ENCODE measurements around the gene PRM3. TPM values are rescaled to one million over a fixed set of nuclear protein-coding genes. Genes with fewer than 3 reads are reported as not detected.
"Not testable (repeated sequence)": the region's sequence is repeated elsewhere in the genome, so short reads cannot be mapped to it uniquely, and the experiment has no call there.

PRM3 gene
- total RNA-seq, 1 donor from 2014 or later = not detected

DNA sequence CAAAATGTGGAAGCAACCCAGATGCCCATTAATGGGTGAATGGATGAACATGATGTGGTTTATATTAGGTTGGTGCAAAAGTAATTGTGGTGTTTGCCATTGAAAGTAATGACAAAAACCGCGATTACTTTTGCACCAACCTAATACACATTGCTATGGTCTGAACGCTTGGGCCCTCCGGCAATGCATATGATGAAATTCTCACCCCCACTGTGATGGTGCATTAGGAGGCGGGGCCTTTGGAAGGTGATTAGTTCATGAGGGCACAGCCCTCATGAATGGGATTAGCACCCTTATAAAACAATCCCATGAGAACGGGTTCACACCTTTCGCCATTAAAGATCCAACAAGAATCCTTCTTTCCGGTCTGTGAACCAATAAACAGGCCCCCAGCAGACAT lies 33.0 kb upstream of the PRM3 start:
- DNase-seq (ENCODE audit: low read depth, low spot score) = no peak

DNA sequence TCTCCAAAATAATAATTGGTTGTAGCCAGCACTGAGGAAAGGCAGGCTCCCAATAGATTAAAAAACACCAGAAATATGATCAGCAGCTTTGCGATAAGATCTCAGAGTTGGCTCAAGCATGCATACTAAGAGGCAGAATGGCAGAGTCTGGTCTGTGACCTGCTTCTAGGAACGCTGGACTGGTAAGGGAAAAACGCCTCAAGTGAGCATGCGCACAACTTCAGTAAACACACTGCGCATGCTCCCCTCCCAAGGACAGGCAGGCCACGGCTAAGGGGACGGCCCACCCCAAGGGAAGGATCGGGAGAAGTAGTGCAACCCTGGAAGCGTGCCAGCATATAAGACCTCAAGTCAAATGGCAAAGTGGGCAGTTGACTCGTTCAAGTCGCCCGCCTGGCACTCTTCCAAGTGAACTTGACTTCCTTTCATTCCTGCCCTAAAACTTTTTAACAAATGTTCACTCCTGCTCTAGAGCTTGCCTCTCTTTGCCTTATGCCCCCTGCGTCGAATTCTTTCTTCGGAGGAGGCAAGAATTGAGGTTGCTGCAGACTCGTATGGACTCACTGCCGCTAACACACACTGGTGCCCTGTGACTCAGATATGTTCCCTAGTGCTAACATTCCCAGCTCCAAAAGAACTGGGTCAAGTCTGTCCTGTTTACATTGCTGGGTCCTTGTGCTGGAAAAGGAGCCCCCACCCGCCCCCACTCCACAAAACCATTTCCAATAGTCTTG lies 30.1 kb upstream of the PRM3 start:
- no peak for DNase-seq (ENCODE audit: low read depth, low spot score)

DNA sequence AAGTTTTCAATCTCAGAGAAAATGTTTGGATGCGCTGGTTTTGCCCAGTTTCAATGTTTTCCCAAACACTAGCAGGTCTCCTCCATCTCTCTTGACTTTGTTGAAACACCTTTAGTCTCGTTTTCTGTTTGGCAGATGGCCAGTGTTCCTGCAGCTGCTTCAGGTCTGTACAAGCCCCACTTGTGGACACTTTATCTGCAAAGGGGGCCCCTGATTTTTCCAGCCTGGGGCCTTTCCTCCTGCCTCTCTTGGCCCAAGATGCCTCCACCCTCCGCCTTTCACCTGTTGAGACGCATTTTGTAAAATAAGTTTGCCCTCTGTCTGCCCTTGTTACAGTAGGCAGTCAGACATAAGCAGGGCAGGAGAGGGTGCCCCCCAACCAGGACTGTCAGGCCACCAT lies 29.5 kb upstream of the PRM3 start:
- no peak for DNase-seq (ENCODE audit: low read depth, low spot score)

DNA sequence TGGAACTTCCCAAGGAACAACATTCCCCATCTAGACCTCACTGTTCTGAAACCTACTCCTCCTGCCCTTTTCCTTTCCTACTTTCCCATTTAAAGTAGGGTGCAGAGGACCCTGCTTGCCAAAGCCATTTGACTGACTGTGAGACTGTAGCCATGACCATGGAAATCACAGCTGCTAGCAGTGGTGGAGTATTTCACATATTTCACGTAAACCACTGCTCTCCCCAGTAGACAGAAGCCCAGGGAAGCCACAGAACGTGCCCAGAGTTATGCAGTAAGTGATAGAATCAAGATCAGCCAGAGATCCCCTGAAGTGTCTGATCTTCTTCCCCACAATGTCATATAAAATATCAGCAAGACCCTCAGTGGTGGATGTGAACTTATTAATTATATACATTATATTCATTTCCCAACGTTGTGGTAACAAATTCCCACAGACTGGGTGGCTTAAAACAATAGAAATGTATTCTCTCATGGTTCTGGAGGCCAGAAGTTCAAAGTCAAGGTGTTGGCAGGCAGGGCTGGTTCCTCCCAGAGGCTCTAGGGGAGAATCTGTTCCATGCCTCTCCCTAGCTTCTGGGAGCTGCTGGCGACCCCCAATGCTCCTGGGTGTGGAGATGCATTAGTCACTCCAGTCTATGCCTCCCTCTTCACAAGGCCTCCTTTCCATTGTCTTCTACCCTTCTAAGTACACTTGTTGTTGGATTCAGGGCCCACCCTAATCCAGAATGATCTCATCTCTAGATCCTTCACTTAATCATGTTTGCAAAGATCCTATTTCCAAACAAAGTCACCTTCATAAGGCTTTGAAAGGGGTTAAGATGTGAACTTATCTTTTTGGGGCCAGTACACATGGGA lies 28.4 kb upstream of the PRM3 start:
- no peak for DNase-seq (ENCODE audit: low read depth, low spot score)

DNA sequence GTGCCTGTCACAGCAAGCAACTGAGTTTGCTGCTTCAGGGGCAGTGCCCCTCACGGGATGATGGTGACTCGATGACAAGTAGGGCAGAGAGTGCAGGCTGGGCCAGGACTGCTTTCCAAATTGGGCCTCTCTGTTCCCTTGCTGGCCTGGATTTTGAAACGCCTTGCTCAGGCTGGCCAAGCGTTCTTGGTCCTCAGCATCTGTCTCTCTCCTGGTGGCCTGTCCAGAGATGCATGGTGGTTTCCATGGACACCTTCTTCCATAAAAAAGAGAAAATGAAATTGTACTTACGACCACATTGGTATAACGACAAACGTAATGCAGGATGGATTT lies 27.1 kb upstream of the PRM3 start:
- no peak for DNase-seq (ENCODE audit: low read depth, low spot score)

DNA sequence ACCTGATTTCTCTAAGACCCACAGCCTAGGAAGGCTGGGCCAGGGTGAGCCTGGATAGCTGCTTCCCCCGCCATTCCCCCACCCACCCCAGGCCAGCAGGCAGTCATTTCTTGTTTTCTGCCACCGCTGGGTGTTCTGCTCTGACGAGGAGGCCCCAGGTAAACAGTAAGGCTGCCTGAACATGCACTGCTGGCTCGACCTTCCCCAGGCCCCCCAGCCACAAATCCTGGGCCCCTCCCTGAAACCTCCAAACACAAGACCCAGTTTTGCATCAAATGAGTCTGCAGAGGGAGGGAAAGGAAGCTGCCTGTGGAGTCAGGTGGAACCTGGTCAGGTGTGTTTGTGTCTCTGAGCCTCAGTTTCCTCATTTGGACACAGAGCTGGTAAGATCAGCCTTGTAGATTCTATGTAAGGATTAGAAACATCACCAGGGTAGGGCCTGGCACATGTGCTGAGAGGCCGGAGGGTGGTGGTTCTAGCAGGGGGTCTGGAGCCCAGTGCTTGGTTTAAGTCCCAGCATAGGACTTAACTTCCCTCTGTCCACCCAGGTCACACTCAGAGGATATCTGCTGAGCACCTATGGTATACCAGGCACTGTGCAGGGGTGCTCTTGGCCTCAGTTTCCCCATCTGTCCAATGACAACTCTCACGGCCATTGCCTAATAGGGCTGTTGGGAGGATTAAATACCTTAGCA lies 26.6 kb upstream of the PRM3 start:
- DNase-seq (ENCODE audit: low read depth, low spot score) = no peak

DNA sequence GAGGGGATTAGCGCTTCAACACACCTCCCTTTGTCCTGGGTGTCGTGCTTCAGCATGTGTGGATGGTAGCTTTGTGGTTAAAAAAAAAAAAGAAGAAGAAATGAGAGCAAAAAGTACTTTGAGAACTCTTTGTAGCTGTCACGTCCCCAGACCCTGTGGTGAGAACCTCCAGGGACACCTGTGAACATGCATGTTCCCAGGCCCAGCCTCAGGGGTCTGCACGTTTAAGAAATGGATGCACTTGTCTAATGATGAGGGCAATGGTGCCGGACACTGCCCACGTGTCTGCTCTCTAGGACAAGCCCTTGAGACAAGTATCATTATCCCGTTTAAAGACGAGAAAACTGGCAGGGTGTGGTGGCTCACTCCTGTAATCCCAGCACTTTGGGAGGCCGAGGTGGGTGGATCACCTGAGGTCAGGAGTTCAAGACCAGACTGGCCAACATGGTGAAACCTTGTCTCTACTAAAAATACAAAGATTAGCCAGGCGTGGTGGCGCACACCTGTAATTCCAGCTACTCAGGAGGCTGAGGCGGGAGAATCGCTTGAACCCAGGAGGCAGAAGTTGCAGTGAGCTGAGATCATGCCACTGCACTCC lies 25.6 kb upstream of the PRM3 start:
- DNase-seq (ENCODE audit: low read depth, low spot score) = not testable (repeated sequence)

DNA sequence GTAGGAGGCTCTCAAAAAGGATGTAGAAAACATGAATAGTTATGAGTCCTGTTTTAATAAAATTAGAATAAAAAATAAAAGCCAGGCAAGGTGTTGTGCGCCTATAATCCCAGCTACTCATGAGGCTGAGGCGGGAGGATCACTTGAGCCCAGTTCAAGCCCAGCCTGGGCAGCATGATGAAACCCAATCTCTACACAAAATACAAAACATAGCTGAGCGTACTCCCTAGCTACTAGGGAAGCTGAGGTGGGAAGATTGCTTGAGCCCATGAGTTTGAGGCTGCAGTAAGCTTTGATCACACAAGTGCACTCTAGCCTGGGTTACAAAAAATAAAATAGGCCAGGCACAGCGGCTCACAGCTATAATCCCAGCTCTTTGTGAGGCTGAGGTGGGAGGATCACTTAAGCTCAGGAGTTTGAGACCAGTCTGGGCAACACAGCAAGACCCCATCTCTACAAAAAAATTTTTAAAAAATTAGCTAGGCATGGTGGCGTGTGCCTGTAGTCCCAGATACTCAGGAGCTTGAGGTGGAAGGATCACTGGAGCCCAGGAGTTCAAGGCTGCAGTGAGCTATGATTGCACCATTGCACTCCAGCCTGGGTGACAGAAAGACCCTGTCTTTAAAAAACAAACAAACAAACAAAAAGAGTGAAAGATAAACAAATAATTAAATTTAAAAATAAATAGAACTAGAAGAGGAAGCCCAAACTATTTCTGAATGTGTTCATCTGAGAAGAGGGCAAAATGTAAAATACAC lies 24.9 kb upstream of the PRM3 start:
- DNase-seq (ENCODE audit: low read depth, low spot score) = no peak

DNA sequence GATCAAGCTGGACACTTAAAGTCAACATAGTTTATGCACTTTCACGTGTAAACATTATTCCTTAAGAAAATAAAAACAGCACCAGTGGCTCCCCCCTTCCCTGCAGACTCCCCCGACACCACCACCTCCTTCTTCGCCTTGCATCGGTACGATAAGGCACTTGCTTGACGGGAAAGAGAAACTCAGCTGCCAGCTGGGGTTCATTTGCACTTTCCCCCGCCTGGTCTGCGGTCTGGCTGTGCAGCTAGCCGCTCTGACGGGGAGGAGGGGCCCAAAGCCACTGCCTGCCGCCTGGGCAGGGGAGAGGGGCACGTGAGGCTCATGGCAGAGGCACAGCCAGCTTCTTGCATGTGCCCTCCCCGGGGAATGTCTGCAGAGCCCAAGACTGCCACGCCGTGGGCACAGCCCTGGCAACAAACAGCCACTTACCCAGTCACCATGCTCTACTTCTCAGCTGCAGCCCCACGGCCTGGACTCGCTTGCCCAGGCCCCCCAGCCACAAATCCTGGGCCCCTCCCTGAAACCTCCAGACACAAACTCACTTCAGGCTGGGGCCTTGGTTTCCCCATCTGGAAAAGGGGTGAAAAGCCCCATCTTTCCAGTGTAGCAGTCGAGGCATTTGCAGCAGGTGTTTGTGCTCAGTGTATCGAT lies 24.2 kb upstream of the PRM3 start:
- no peak for DNase-seq (ENCODE audit: low read depth, low spot score)

DNA sequence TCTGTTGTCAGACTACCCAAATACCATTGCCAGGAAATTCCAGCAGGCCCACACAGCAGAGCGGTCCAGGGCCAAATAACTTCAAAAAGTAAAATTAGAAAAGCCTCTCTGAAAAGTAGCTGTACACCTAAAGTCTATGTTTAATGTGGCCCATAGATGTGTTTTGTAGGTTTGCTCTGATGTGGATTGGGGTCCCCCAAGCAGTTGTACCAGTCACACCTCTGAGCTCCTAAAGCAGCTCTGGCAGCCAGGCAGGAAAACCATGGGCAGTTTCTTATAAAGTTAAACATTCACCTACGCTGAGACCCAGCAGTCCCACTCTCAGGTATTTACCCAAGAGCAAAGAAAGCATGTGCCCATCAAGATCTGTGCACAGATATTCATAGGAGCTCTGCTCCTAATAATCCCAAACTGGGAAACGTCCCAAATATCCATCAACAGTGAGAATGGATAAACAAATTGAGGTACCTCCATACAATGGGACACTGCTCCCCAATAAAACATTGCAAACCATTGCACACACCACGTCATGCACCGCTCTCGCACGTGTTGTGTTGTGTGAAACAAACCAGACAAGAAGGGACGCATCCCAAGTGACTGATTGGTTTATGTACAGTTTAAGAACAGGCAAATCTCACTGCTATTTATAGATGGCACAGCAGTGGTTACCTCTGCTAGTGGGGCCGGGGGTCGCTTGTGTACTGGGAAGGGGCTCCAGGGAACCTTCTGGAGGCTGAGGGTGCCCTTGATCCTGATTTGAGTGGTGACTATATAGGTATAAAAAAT lies 23.5 kb upstream of the PRM3 start:
- no peak for DNase-seq (ENCODE audit: low read depth, low spot score)

DNA sequence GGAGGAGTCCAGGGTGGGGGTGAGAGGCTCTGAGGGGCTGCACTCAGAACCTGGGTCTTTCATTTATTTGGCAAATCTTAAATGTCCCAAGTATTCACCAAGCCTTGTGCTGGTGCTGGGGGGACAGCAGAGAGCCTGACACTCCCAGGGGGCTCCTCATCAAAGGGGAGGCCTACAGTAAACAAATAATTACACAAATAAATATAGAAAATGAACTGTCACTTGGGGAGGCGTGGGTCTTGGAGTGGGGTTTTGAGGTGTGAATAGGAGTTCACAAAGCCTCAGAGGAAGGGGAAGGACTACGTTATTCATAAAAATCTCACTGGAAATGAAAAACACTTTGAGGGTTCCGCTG lies 22.9 kb upstream of the PRM3 start:
- no peak for DNase-seq (ENCODE audit: low read depth, low spot score)

DNA sequence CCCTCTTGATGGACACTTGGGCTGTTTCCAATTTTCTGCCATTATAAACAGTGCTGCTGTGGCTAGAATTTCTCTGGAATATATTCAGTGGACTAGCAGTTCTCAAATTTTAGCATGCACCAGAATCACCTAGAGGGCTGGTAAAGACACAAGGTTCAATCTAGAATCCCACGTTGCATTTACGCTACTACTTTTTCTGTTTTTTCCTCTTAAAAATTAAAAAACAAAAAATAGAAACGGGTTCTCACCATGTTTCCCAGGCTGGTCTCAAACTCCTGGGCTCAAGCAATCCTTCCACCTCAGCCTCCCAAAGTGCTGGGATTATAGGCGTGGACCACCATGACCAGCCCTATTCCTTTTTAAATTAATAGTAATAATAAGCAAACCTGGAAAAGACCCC lies 22.2 kb upstream of the PRM3 start:
- DNase-seq (ENCODE audit: low read depth, low spot score) = no peak

DNA sequence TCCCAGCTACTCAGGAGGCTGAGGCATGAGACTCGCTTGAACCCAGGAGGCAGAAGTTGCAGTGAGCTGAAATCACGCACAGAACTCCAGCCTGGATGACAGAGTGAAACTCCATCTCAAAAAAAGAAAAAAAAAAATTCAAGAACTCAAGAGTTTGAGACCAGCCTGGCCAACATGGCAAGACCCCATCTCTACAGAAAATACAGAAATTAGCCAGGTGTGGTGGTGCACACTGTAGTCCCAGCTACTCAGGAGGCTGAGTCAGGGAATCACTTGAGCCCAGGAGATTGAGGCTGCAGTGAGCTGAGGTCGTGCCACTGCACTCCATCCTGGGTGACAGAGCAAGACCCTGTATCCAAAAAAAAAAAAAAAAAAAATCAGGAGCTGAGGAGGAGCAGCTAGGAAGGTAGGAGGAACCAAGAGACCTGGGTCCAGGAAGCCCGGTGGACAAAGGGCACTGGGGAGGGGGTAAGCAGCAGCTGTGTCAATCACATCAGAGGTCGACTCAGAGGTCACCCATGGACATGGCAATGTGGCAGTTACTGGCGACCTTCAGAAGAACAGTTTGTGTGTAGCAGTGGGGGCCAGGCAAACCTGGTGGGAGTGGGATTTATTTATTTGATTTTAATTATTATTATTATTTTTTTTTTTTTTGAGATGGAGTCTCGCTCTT lies 18.8 kb upstream of the PRM3 start:
- DNase-seq (ENCODE audit: low read depth, low spot score) = no peak

DNA sequence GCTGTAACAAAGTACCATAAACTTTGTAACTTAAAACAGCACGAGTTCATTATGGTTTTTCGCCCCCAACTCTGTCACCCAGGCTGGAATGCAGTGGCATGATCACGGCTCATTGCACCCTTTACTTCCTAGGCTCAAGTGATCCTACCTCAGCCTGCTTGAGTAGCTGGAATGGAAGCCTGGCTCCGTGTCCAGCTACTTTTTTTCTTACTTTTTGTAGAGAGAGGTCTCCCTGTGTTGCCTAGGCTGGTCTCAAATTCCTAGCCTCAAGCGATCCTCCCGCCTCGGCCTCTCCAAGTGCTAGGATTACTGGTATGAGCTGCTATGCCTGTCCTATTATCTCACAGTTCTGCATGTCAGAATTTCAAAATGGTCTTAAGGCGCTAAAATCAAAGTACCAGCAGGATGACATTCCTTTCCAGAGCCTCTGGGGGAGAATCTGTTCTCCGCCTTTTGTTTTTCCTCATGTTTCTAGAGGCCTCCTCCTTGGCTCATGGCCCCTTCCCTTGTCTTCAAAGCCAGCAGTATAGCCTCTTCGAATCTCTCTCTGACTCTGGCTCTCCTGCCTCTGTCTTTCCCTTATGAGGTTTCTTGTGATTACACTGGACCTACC lies 17.8 kb upstream of the PRM3 start:
- no peak for DNase-seq (ENCODE audit: low read depth, low spot score)

DNA sequence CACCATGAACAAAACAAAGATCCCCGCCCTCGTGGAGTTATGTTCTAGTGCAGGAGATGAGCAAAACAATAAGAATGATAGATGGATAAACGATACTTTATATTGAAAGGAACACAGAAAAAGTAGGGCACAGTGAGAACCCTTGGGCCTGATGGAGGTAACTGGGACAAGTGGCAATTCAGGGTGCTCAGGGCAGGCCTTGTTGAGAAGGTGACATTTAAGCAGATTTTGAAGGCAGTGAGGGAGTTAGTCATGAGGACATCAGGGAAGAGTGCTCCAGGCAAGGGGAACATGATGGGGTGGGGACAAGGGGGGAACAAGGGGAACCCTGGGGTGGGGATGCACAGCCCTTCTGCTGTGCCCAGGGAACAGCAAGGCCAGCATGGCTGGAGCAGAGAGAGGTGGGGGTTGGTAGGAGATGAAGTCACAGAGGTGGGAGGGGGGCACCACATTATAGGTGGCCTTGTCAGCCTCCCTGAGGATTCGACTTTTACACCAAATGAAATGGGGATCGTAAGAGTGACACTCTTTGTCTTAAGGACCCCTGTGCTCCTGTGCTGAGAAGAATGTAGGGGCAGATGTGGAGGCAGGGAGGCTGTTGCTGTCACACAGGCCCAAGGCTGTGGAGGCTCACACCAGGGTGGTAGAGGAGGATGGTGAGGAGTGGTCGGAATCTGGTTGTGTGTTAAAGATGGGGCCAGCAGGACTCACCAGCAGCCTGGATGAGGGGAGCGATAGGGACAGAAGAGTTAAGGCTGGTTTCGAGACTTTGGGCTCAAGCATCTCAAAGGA lies 16.9 kb upstream of the PRM3 start:
- no peak for DNase-seq (ENCODE audit: low read depth, low spot score)

DNA sequence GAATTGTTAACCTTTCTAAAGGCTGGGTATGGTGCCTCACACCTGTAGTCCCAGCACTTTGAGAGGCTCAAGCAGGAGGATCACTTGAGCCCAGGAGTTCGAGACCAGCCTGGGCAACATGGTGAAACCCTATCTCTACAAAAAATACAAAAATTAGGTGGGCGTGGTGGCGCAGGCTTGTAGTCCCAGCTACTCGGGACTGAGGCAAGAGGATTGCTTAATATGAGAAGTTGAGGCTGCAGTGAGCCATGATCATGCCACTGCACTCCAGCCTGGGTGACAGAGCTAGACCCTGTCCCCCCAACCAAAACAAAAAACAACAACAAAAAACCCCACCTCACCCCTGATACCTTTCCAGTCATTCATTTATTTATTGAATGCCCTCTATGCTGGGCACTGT lies 16.3 kb upstream of the PRM3 start:
- not testable (repeated sequence) for DNase-seq (ENCODE audit: low read depth, low spot score)

DNA sequence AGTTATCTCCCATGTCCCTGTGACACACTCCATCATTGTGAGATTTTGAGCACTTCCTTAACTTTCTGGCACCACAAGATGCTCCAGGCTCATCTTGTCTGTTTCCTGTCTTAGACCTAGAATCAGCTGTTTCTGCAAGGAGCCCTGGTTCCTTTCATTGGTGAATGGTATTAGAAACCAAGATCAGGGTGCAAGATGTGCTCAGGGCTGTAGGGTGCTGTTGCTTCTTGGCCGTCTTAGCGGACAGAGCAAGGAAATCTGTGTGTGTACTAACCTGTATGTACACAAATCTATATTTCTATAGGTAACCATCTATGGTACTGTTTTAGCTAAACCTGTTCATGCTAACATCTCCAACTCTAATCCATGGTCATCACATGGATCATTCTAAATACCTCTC lies 15.8 kb upstream of the PRM3 start:
- DNase-seq (ENCODE audit: low read depth, low spot score) = no peak

DNA sequence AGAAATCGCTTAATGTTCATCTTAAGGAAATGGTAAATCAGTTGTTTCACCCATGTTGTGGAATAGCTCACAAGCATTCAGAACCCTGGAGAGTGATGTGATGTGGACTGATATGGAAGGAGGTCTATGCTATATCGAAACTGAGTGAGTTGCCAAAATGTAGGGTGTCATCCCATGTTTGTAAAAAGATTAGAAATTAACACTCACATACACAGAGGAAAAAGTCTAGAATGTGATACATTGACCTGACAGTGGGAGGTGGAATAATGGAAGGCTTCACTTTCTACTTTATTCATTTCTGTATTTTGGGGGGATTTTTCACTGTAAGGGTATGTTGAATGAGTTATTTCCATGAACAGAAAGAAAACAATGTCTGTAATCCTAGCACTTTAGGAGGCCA lies 12.4 kb upstream of the PRM3 start:
- no peak for DNase-seq (ENCODE audit: low read depth, low spot score)
